ENCODE data around the gene SLC4A1AP. TPM values are rescaled to one million over a fixed set of nuclear protein-coding genes. Genes with fewer than 3 reads are reported as not detected.
A peak's percentile ranks its signal among the peaks of the same experiment; 100 is the strongest.

The SLC4A1AP gene
- total and polyA plus RNA-seq, 2 of the 13 experiments (the other 11 are each of a cell fraction or from before 2014, with no cell fraction given), result 15.3 to 44.6 TPM

- TF ChIP-seq REST (IDR thresholded peaks at IDR 0.05; ENCODE audit: borderline replicate concordance in 1 of 2, low read depth in 1 of 2, low read length in 2 of 2) (peak in 1 of 2 experiments; percentile 79; a peak in 2 of 4 replicates), ZNF138 (CRISPR knock-in tag; IDR thresholded peaks at IDR 0.05; ENCODE audit: low read depth) (no peak; the same call in 1 of the 2 replicates), ZNF24 (IDR thresholded peaks at IDR 0.05) (peak; percentile 87), SETDB1 (CRISPR knock-in tag; IDR thresholded peaks at IDR 0.05; ENCODE audit: borderline replicate concordance) (no peak), MATR3 (CRISPR knock-in tag; IDR thresholded peaks at IDR 0.05) (no peak), HNF1B (CRISPR knock-in tag; IDR thresholded peaks at IDR 0.05) (peak; percentile 91; the same call in 1 of the 2 replicates), ZNF549 (CRISPR knock-in tag; IDR thresholded peaks at IDR 0.05) (no peak), SMAD1 (CRISPR knock-in tag; IDR thresholded peaks at IDR 0.05; ENCODE audit: borderline replicate concordance, low read depth) (peak; percentile 81; the same call in 1 of the 2 replicates), ZSCAN25 (CRISPR knock-in tag; IDR thresholded peaks at IDR 0.05) (peak; percentile 66), FOXC1 (CRISPR knock-in tag; IDR thresholded peaks at IDR 0.05; ENCODE audit: borderline replicate concordance) (peak; percentile 87), HNF4A (CRISPR knock-in tag; IDR thresholded peaks at IDR 0.05) (peak; percentile 55; the same call in 1 of the 2 replicates), PHB2 (IDR thresholded peaks at IDR 0.05; ENCODE audit: partially characterized antibody) (no peak), ZFP37 (CRISPR knock-in tag; IDR thresholded peaks at IDR 0.05; ENCODE audit: borderline replicate concordance) (peak; percentile 61; the same call in 1 of the 2 replicates), PLSCR1 (CRISPR knock-in tag; IDR thresholded peaks at IDR 0.05; ENCODE audit: borderline replicate concordance) (no peak; the same call in 1 of the 2 replicates), ZNF790 (CRISPR knock-in tag; IDR thresholded peaks at IDR 0.05; ENCODE audit: borderline replicate concordance) (0 out of 2 replicates have a peak, but pooled peaks have one; percentile 52), HIVEP1 (CRISPR knock-in tag; IDR thresholded peaks at IDR 0.05) (peak; percentile 90; the same call in 1 of the 2 replicates), RAD51 (IDR thresholded peaks at IDR 0.05; ENCODE audit: borderline replicate concordance) (0 out of 2 replicates have a peak, but pooled peaks have one; percentile 15), ZGPAT (CRISPR knock-in tag; IDR thresholded peaks at IDR 0.05) (peak; percentile 99), ZNF296 (CRISPR knock-in tag; conservative IDR thresholded peaks at IDR 0.05) (peak; percentile 79; the same call in 1 of the 2 replicates), ZNF431 (CRISPR knock-in tag; IDR thresholded peaks at IDR 0.05; ENCODE audit: borderline replicate concordance, low read depth) (peak; percentile 98)
These were observed at the start of gene SLC4A1AP, which contains the start of gene SUPT7L (continued) for GRCh38 chr2:27663285-27664153.

Measured in HepG2 (cell line).